GM10847 (cell line): Measurements from ENCODE around the gene XDH.

Experiments
- POLR2A ChIP-seq: IDR thresholded peaks from 2 replicates; pipeline ENCODE4 v1.6.1; 2011; ENCODE audit not compliant: insufficient read length; ENCODE audit errors: extremely low read depth

The XDH gene

GRCh38 chr2:31353179-31353578 lies 61.4 kb downstream of the XDH start:
- TF ChIP-seq POLR2A, result no peak

GRCh38 chr2:31349684-31350083 lies 64.9 kb downstream of the XDH start:
- no peak for TF ChIP-seq POLR2A

GRCh38 chr2:31349160-31349559 lies 65.4 kb downstream of the XDH start:
- TF ChIP-seq POLR2A, result no peak

DNA sequence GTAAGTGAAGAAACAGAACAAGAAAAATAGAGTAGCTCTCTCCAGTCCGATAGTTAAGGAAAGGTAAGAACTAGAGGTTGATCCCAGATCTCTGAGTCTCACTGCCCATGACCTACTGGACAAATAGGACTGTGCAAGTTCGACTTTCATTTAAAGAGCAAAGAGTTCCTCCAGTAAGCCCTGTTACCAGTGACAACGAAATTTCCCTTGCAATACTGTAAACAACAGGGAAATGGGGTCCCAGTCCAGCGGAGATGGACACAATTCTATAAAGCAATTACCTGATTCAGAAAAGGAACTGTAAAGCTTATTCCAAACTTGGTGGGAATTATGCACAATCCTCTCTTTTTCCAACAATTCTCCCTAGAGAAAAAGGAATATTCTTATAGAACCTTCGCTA lies 65.9 kb downstream of the XDH start:
- TF ChIP-seq POLR2A, result no peak

DNA sequence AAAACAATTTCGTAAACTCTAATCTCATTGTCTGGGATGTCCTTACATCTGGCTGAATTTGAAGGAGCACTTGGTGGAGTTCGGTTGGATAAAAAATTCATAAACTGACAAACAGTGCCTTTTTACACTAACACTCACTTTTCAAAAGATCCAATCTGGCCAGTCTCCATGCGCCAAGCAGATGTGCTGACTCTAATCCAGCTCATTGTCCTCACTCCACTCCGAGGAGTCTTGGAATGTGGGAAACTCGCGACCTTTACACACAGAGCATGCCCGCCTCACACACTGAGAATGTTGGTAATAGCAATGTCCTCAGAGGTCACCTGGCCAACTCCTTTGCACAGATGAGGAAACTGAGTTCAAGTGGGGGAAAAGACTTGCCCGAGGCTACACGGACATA lies 66.8 kb downstream of the XDH start:
- no peak for TF ChIP-seq POLR2A

DNA sequence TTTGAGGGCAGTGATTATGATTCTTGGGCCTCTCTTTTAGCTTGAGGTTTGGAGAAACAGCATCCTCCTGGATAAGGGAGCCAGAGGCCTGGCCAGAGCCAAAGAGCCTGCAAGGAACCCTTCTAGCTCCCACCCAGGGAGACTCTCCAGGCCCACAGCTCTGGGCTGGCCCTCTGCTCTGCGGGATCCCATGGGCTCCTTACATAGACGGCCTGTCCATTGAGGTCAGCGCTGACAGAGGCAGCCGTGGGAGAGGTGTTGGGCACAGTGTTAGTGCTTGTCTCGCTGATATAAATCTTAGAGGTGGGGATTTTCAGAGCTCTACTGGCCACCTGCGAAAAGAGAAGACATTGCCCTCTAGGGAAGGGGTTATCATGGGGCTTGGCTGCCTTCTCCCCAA lies 67.2 kb downstream of the XDH start:
- TF ChIP-seq POLR2A, result no peak

GRCh38 chr2:31344447-31344846 lies 70.1 kb downstream of the XDH start:
- TF ChIP-seq POLR2A, result no peak

DNA sequence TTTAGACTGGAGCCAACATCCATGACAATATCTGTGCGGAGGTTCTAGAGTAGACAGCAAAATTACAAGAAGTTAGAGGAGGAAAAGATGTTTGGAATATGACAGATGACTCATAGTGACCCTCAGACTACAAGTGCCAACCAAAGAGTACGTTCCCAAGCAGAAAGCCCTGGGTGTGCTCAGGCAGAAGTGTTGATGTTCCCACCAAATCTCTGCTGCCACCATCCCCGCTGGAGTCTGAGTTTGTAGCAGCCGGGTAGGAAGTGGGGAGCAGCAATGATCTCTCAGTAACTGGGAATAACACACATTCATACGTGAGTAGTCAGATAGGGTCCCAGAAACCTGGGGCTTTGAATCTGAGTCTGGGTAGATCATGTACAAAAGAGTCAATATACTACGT lies 73.2 kb downstream of the XDH start:
- TF ChIP-seq POLR2A, result no peak

DNA sequence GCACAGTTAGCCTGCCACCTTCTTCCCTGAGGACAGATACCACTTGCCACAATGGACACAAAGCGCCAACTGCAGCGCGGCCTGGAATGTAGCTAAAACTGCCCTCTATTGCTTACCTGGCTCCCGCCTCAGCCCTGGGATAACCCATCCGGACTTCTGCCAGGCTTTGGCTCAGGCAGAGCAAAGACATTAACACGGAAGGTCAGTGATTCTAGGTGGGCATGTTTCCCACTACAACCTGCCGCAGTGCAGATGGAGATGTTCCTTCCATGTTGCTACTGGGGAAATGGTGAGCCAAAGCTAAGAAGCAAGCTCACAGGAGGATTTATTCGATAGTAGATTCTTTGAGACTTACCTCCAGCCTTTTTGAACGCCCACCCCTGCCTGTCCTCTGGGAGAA lies 74.8 kb downstream of the XDH start:
- no peak for TF ChIP-seq POLR2A

DNA sequence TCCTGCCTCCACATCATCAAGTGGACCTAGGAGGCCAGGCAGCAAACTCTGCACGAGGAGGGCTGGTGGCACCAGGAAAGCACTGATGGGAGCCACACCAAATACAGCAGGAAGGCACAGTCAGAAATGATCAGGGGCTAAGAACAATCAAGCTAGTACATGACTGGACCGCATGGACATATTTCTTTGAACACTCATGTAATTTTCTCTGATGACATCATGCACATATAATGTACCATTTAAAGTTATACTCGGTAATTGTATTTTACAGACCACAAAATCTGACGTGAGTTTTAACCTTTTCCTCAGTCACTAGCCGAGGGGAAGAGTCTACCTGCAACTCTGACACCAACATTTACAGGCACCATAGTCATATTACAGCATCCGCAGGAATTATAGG lies 76.7 kb downstream of the XDH start:
- TF ChIP-seq POLR2A, result no peak

DNA sequence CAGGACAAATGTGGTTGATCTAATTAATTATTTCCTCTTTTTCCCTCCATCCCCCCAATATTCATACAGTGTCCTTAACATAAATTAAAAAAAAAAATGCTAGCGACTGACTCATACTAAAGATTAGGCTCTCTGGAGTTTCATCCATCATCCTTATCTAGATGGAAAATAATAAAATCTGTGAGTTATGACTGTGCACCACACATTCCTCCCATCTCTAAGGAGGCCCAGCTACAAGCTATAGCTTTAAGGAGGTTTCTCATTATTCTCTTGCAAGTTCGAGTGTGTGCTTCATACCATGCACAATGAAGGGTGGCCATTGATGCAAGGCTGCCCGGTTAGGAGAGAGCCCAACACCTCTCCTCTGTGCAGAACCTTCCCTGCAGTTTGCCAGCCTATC lies 77.3 kb downstream of the XDH start:
- TF ChIP-seq POLR2A, result no peak

- TF ChIP-seq POLR2A, result no peak
Observed at GRCh38 chr2:31335921-31336585, 78.5 kb downstream of the XDH start.

DNA sequence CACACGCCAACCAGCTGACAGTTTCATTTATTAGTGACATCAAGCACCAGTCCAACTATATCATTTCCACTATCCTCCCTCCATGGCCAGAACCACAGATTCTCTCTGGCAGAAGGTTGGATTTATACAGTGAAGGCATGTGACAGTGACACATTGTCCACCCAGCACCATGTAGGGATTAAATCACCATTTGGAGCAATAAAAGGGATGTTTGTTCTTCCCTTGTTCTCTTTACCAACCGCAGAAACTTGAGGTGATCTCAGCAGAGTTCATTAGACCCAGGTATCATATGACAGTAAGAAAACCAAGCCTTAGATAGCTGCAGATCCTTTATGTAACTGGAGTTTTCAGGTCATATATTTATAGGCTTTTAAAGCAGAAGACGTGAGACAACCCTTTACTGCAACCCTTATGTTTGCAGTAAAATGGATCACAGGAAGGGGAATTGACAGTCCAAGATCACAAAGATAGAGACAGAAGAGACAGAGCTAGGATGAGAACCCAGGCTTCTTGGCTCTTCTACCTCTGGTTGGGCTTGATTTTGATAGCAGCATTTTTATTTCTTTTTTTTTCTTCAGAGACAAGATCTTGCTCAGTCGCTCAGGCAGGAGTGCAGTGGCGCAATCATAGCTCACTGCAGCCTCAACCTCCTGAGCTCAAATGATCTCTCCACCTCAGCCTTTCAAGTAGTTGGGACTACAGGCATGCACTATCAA lies 80.1 kb downstream of the XDH start:
- no peak for TF ChIP-seq POLR2A

DNA sequence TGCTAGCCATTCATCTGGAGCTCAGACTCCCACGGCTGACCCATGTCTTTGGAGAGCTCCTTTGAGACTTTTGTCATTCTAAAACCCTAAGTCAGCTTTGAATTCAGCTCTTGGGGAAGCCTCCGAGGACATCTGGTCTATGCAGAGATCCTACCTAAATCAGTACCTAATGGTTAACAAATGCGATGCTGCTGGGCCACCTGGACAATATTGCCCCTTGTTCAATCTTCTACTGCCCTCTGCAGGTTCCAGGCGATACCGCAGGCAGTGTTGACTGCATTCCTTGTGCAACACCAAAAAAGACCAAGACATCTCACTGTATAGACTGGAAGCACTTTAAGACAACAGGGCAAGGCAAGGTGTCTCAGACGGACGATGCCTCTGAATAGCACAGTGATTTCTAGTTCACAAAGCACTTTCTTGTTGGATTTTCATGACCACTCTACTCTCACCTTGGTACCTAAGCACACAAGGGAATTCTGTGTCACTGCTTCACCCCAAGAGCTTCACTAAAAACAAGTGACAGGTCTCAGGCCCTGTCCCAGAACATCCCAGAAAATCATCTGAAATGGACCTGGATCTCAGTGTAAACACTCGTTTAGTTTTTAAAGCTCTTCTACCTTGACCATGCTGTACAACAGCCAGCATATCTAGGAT lies 80.9 kb downstream of the XDH start:
- TF ChIP-seq POLR2A, result no peak

GRCh38 chr2:31333046-31333445 lies 81.5 kb downstream of the XDH start:
- TF ChIP-seq POLR2A, result no peak

DNA sequence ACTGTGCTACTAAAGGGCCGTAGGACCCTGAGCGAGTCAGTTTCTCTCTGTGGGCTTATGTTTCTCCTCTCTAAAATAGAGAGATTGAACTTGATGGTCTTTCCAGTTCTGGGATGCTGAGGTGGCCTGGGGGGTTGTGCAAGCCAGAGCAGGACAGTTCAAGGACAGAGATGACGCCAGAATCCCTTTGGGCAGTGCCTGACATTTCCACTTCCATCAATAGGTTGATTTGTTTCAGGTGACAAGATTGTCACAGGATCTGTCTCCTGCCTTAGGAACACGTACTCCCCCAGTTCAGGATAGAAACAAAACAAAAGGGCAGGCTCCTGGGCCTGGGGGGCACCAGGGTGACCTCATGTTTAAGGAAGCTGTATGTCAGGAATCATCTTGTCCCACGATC lies 82.0 kb downstream of the XDH start:
- no peak for TF ChIP-seq POLR2A

- no peak for TF ChIP-seq POLR2A
Observed at GRCh38 chr2:31331156-31331555, 83.4 kb downstream of the XDH start.

DNA sequence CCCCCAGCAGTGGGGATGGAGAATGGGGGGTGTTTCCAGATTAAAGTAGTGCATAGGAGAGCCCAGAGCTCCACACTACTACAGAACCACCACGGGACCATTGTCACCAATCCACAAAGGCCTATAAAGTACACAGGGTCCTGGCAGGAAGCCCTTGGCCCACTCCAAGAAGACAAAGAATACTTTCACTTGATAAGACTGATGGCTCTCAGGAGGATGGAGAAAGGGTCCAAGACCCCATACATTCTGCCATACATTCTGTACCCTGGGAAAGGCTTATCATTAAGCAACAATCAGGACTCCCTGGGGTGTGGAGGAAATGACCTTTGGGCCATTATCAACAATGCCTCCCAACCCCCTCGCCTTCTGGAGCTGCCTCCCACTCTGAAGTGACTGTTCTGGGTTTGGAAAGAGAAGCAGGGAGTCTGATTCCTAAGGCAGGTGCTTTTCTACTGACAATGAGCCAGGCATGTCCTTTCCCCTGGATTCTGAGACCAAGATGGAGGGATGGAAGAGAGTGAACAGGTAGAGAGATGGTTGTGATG lies 85.4 kb downstream of the XDH start:
- no peak for TF ChIP-seq POLR2A
